Measurements from ENCODE around the gene MYO1C. TPM values are rescaled to one million over a fixed set of nuclear protein-coding genes. Genes with fewer than 3 reads are reported as not detected.
"Not testable (repeated sequence)": the region's sequence is repeated elsewhere in the genome, so short reads cannot be mapped to it uniquely, and the experiment has no call there.

MYO1C gene, protein sequence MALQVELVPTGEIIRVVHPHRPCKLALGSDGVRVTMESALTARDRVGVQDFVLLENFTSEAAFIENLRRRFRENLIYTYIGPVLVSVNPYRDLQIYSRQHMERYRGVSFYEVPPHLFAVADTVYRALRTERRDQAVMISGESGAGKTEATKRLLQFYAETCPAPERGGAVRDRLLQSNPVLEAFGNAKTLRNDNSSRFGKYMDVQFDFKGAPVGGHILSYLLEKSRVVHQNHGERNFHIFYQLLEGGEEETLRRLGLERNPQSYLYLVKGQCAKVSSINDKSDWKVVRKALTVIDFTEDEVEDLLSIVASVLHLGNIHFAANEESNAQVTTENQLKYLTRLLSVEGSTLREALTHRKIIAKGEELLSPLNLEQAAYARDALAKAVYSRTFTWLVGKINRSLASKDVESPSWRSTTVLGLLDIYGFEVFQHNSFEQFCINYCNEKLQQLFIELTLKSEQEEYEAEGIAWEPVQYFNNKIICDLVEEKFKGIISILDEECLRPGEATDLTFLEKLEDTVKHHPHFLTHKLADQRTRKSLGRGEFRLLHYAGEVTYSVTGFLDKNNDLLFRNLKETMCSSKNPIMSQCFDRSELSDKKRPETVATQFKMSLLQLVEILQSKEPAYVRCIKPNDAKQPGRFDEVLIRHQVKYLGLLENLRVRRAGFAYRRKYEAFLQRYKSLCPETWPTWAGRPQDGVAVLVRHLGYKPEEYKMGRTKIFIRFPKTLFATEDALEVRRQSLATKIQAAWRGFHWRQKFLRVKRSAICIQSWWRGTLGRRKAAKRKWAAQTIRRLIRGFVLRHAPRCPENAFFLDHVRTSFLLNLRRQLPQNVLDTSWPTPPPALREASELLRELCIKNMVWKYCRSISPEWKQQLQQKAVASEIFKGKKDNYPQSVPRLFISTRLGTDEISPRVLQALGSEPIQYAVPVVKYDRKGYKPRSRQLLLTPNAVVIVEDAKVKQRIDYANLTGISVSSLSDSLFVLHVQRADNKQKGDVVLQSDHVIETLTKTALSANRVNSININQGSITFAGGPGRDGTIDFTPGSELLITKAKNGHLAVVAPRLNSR
- 54.3 and 55.1 TPM in 2 replicates for total RNA-seq

DNA sequence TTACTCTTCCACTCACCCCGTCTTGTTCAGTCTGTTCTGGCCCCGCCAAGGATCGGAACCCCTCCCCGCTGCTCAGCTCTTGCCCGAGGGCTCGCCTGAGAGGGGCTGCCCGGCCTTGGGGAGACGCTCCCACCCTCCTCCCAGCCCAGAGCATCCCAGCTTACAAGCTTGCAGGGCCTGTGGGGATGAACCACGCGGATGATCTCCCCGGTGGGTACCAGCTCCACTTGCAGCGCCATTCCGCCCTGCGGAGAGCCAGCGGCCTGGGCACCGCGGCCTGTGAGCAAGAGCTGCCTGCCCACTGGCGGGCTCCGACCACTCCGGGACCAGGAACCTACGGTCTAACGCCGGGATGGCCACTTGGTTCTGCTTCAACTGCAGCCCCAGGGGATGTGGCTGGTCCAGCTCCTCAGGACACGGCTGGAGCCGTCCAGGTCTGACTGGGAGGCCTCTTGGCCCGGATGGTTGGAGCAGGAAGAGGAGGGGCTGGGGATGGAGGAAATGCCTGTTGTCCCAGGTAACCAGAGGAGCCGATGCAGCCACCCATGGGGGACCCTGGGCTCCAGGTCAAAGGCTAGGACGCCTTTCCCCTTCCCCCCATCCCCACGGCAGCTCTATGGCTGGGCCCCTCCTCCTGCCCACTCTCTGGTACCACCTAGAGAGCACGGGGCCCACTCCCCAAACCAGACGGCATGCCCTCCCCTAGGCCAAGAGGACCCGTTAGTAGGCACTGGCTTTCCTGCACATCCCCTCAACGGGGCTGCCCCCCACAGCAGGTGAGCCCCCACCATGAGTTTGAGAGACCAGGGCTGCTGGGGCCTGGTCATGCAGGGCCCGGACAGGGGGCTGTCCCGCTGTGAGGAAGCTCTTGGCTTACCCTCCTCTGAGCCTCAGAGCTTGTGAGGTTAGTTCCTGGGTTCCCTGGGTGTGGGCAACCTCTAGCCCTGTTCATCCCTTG, at the start of gene MYO1C:
Gene MYO1C (minus strand): TSS at position 438 of the 958 bp plus-strand sequence. CDS start 199 bp downstream, at position 239.
- intact Hi-C loops (cut with micrococcal nuclease), result no loop called here
- Mint-ChIP-seq H3K9me3 (no peaks in the 10 kb centered on the region), H3K27ac (peak within 1 kb of the TSS; percentile 89), H3K4me1 (ENCODE audit: low read depth) (peaks cover 17% of the 10 kb centered on the region), H3K27me3 (ENCODE audit: low read depth) (no peaks in the 10 kb centered on the region), H3K4me3 (ENCODE audit: low read depth) (peak within 1 kb of the TSS; percentile 83), H3K36me3 (ENCODE audit: low read depth) (peaks cover 8% of the 10 kb centered on the region)
- DNase-seq (ENCODE audit: low spot score), result no peak

DNA sequence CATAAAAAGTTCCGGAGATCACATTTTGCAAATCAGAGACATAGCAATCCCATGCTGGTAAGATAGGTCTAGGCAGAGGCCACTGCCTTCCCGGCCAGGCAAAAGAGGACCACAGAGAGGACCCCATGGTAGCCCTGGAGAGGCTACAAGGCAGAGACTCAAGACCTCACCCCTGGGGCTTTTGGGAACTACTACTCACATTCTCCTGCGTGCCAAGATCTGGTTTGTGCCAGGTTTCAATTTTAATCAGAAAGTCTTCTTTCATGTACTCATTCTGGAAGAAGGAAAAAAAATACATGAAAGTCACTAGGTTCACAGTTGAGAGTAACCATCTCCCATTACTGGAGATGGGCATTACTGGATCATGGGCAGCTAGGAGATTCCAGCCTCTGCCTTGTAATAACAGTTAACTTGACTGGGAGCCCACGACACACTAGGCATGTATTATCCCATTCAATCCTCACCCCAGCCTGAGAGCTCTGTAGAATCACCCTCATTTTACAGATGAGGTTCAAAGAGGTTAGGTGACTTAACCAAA, 49.0 kb upstream of the MYO1C start:
- no peak for DNase-seq (ENCODE audit: low spot score)
- Mint-ChIP-seq H3K27ac (no peak overlapping the region), H3K36me3 (ENCODE audit: low read depth) (peaks cover 46% of the 10 kb centered on the region), H3K9me3 (no peaks in the 10 kb centered on the region), H3K4me1 (ENCODE audit: low read depth) (no peaks in the 10 kb centered on the region), H3K4me3 (ENCODE audit: low read depth) (no peak overlapping the region), H3K27me3 (ENCODE audit: low read depth) (no peaks in the 10 kb centered on the region)
- intact Hi-C loops (cut with micrococcal nuclease), result no loop called here

GRCh38 chr17:1539811-1540210, 47.3 kb upstream of the MYO1C start:
- DNase-seq (ENCODE audit: low spot score), result no peak
- H3K9me3 Mint-ChIP-seq, result no peaks in the 10 kb centered on the region
- no peaks in the 10 kb centered on the region for H3K4me1 Mint-ChIP-seq (ENCODE audit: low read depth)
- intact Hi-C loops (cut with micrococcal nuclease), result no loop called here
- H3K27ac Mint-ChIP-seq, result no peak overlapping the region
- H3K4me3 Mint-ChIP-seq (ENCODE audit: low read depth), result no peak overlapping the region
- H3K36me3 Mint-ChIP-seq (ENCODE audit: low read depth), result peaks cover 40% of the 10 kb centered on the region
- H3K27me3 Mint-ChIP-seq (ENCODE audit: low read depth), result no peaks in the 10 kb centered on the region

GRCh38 chr17:1535737-1536136, 43.3 kb upstream of the MYO1C start:
- DNase-seq (ENCODE audit: low spot score), result no peak
- Mint-ChIP-seq H3K4me3 (ENCODE audit: low read depth) (no peak overlapping the region), H3K27ac (no peak overlapping the region), H3K36me3 (ENCODE audit: low read depth) (peaks cover 49% of the 10 kb centered on the region), H3K9me3 (no peaks in the 10 kb centered on the region), H3K27me3 (ENCODE audit: low read depth) (no peaks in the 10 kb centered on the region), H3K4me1 (ENCODE audit: low read depth) (no peaks in the 10 kb centered on the region)
- intact Hi-C loops (cut with micrococcal nuclease), result no loop called here

- no peaks in the 10 kb centered on the region for H3K27me3 Mint-ChIP-seq (ENCODE audit: low read depth)
- H3K27ac Mint-ChIP-seq, result no peak overlapping the region
- no peaks in the 10 kb centered on the region for H3K9me3 Mint-ChIP-seq
- H3K36me3 Mint-ChIP-seq (ENCODE audit: low read depth), result peaks cover 41% of the 10 kb centered on the region
- no peak for DNase-seq (ENCODE audit: low spot score)
- H3K4me1 Mint-ChIP-seq (ENCODE audit: low read depth), result no peaks in the 10 kb centered on the region
- H3K4me3 Mint-ChIP-seq (ENCODE audit: low read depth), result no peak overlapping the region
- intact Hi-C loops (cut with micrococcal nuclease), result no loop called here
These were observed 41.3 kb upstream of the MYO1C start for GRCh38 chr17:1533661-1534325.

DNA sequence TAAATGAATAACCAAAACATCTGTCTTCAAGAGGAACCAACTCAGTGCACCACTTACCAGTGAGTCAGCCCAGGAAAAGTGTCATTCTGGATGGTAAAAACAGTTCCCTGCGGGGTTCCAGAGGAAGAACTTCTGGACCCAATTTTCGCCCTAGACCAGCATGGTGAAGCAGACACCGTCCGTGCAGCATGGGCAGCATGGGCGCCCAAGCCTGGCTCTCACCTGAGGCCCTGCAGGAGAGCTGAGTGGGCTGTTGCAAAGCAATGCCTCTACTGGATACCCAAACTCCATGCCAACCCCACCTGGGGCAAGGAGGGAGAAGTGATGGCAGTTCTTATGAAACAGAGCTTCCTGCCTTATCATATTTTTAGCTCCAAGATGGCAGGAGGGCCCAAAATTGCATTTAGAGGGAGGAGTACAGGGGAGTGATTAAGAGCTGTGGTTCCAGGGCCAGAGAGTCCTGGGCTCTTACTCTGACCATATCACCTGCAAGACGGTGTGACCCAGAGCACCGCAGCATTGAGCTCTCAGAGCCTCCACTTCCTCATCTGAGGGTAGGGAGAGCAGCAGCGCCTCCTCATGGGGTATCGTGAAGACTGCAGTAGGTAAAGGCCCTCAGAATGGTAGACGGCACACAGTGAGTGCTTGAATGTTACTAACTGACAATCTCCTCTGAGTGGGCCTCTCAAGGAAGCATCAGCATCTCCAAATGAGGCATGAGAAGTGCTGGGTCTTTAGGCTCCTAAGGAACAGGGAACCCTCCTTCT, 40.5 kb upstream of the MYO1C start:
- intact Hi-C loops (cut with micrococcal nuclease), result no loop called here
- no peaks in the 10 kb centered on the region for H3K4me1 Mint-ChIP-seq (ENCODE audit: low read depth)
- H3K4me3 Mint-ChIP-seq (ENCODE audit: low read depth), result no peak overlapping the region
- H3K36me3 Mint-ChIP-seq (ENCODE audit: low read depth), result peaks cover 41% of the 10 kb centered on the region
- peak; percentile 28 for DNase-seq (ENCODE audit: low spot score)
- no peaks in the 10 kb centered on the region for H3K27me3 Mint-ChIP-seq (ENCODE audit: low read depth)
- no peak overlapping the region for H3K27ac Mint-ChIP-seq
- no peaks in the 10 kb centered on the region for H3K9me3 Mint-ChIP-seq

DNA sequence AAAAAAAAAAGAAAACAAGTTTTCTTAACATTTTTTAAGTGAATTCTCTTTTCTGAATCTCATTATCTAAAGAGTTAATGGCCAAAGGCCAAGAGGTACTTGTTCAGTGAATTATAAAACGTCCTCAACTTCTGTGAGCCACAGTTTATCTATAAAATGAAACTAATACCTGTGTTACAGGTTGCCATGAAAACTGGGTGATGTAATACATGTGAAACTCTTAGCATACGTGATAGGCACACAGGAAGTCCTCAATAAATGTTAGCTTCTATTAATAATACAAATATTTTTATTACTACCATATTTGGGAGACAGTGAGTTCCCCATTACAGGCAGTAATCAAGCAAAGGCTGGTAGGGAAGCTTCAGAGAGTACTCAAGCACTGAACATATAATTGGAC, 37.4 kb upstream of the MYO1C start:
- DNase-seq (ENCODE audit: low spot score), result no peak
- intact Hi-C loops (cut with micrococcal nuclease), result no loop called here
- no peak overlapping the region for H3K4me3 Mint-ChIP-seq (ENCODE audit: low read depth)
- no peak overlapping the region for H3K27ac Mint-ChIP-seq
- no peaks in the 10 kb centered on the region for H3K27me3 Mint-ChIP-seq (ENCODE audit: low read depth)
- H3K4me1 Mint-ChIP-seq (ENCODE audit: low read depth), result peaks cover 10% of the 10 kb centered on the region
- H3K9me3 Mint-ChIP-seq, result no peaks in the 10 kb centered on the region
- peaks cover 50% of the 10 kb centered on the region for H3K36me3 Mint-ChIP-seq (ENCODE audit: low read depth)

DNA sequence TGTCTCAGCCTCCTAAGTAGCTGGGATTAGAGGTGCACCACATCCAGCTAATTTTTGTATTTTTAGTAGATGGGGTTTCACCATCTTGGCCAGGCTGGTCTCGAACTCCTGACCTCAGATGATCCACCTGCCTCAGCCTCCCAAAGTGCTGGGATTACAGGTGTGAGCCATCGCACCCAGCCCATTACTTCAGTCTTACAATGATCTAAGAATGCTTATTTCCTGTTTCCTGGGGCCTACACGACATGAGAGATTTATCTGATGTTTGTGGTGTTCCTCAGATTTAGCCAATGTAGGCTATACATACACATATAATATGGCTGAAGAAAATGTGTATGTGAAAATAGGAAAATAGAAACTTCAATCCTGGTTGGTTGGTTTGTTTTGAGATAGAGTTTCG, 34.4 kb upstream of the MYO1C start:
- peak; percentile 25 for DNase-seq (ENCODE audit: low spot score)
- Mint-ChIP-seq H3K36me3 (ENCODE audit: low read depth) (peaks cover 29% of the 10 kb centered on the region), H3K27ac (peak overlapping the region; percentile 40)
- H3K27me3 Mint-ChIP-seq (ENCODE audit: low read depth); H3K4me3 Mint-ChIP-seq (ENCODE audit: low read depth); H3K9me3 Mint-ChIP-seq; H3K4me1 Mint-ChIP-seq (ENCODE audit: low read depth); intact Hi-C loops (cut with micrococcal nuclease): not testable (repeated sequence)

GRCh38 chr17:1522626-1523025, 30.1 kb upstream of the MYO1C start:
- intact Hi-C loops (cut with micrococcal nuclease), result no loop called here
- no peak for DNase-seq (ENCODE audit: low spot score)

GRCh38 chr17:1521086-1521640, 28.7 kb upstream of the MYO1C start:
- H3K27me3 Mint-ChIP-seq (ENCODE audit: low read depth), result no peaks in the 10 kb centered on the region
- no peaks in the 10 kb centered on the region for H3K9me3 Mint-ChIP-seq
- peaks cover 29% of the 10 kb centered on the region for H3K36me3 Mint-ChIP-seq (ENCODE audit: low read depth)
- intact Hi-C loops (cut with micrococcal nuclease), result no loop called here
- no peak overlapping the region for H3K27ac Mint-ChIP-seq
- no peak for DNase-seq (ENCODE audit: low spot score)
- H3K4me1 Mint-ChIP-seq (ENCODE audit: low read depth), result peaks cover 8% of the 10 kb centered on the region
- no peak overlapping the region for H3K4me3 Mint-ChIP-seq (ENCODE audit: low read depth)

More at GRCh38 chr17:1522626-1523025, 30.1 kb upstream of the MYO1C start:
- peaks cover 12% of the 10 kb centered on the region for H3K4me1 Mint-ChIP-seq (ENCODE audit: low read depth)
- no peak overlapping the region for H3K27ac Mint-ChIP-seq
- no peaks in the 10 kb centered on the region for H3K9me3 Mint-ChIP-seq
- H3K27me3 Mint-ChIP-seq (ENCODE audit: low read depth), result no peaks in the 10 kb centered on the region
- peaks cover 38% of the 10 kb centered on the region for H3K36me3 Mint-ChIP-seq (ENCODE audit: low read depth)
- no peak overlapping the region for H3K4me3 Mint-ChIP-seq (ENCODE audit: low read depth)

GRCh38 chr17:1519678-1520077, 27.2 kb upstream of the MYO1C start:
- DNase-seq (ENCODE audit: low spot score), result no peak
- Mint-ChIP-seq H3K4me1 (ENCODE audit: low read depth) (peaks cover 13% of the 10 kb centered on the region), H3K27ac (no peak overlapping the region), H3K36me3 (ENCODE audit: low read depth) (peaks cover 22% of the 10 kb centered on the region), H3K4me3 (ENCODE audit: low read depth) (no peak overlapping the region), H3K9me3 (no peaks in the 10 kb centered on the region), H3K27me3 (ENCODE audit: low read depth) (no peaks in the 10 kb centered on the region)
- intact Hi-C loops (cut with micrococcal nuclease), result loop anchor here (10.0 kb wide), 1 partner anchor 245 kb away; the partner anchor contains the start of genes BHLHA9 and TRARG1
